ENCODE data around the gene KLHL24. TPM values are rescaled to one million over a fixed set of nuclear protein-coding genes. Genes with fewer than 3 reads are reported as not detected.

Gene KLHL24
- total RNA-seq, 1 donor from 2014 or later: 154 TPM

Other genes starting within 250 kb of the KLHL24 start
- gene MCF2L2, start 207.0 kb upstream of the KLHL24 start, total RNA-seq: 0.16 and 0.64 TPM in 2 replicates
- not detected in 2 replicates for gene KLHL6, start 79.9 kb upstream of the KLHL24 start, total RNA-seq
- gene YEATS2, start 62.2 kb downstream of the KLHL24 start, total RNA-seq: 21.0 and 21.7 TPM in 2 replicates
- gene MAP6D1, start 190.0 kb downstream of the KLHL24 start, total RNA-seq: 10.5 and 19.8 TPM in 2 replicates
- gene PARL, start 249.3 kb downstream of the KLHL24 start, total RNA-seq: 37.9 and 40.4 TPM in 2 replicates